Uterus (tissue), 4 donors: ENCODE results near the gene RPS3. TPM values are rescaled to one million over a fixed set of nuclear protein-coding genes. Genes with fewer than 3 reads are reported as not detected.

Source experiments
- DNase-seq, 2 donors: peaks; one replicate each; pipeline ENCODE4 v3.0.0-alpha.2; 2019 to 2020
- H3K27ac ChIP-seq, 2 donors: fragments of 200-600 bp; sonication (generic); 1 replicate in 1 of 2; 2 replicates in 1 of 2; pipeline ENCODE4 v1.5.1; 2016 to 2018
- H3K27me3 ChIP-seq, 2 donors: fragments of 200-600 bp; sonication (generic); one replicate each; pipeline ENCODE4 v1.5.1; 2018 to 2019; ENCODE audit warnings: control low read depth in 1 of 2
- H3K36me3 ChIP-seq, 2 donors: fragments of 200-600 bp; sonication (generic); one replicate each; pipeline ENCODE4 v1.5.1; 2019; ENCODE audit warnings: control low read depth in 1 of 2
- H3K4me1 ChIP-seq, 2 donors: fragments of 200-600 bp; sonication (generic); one replicate each; pipeline ENCODE4 v1.5.1; 2018 to 2019; ENCODE audit warnings: control low read depth in 1 of 2
- H3K4me3 ChIP-seq, 2 donors: fragments of 200-600 bp; sonication (generic); 1 replicate in 1 of 2; 2 replicates in 1 of 2; pipeline ENCODE4 v1.5.1; 2018 to 2019; ENCODE audit warnings: mild to moderate bottlenecking in 1 of 2
- H3K9me3 ChIP-seq, 2 donors: fragments of 200-600 bp; sonication (generic); one replicate each; pipeline ENCODE4 v1.5.1; 2019; ENCODE audit warnings: control low read depth in 1 of 2
- CTCF ChIP-seq, 4 experiments: fragments of 200-600 bp in 2 of 4; fragments of 450-650 bp in 2 of 4; sonication (generic) in 2 of 4; IDR thresholded peaks; one replicate each; pipeline ENCODE4 v1.5.1; 2016 to 2019; ENCODE audit warnings: antibody characterized with exemption in 4 of 4, mild to moderate bottlenecking in 2 of 4, moderate library complexity in 1 of 4
- POLR2A ChIP-seq, 2 donors: fragments of 450-650 bp; IDR thresholded peaks; one replicate each; pipeline ENCODE4 v1.6.1; 2016; ENCODE audit warnings: antibody characterized with exemption in 2 of 2, mild to moderate bottlenecking in 1 of 2, moderate library complexity in 1 of 2
- intact Hi-C: fragments of 100-400 bp; cut with DNase I; formaldehyde crosslinking; loops from one replicate; pipeline ENCODE4 v1.15.1; 2023; ENCODE audit warnings: low total_unique reads
- total RNA-seq, 4 donors: library from RNA; depleted of rRNA in 3 of 4; stranded (reverse); fragments of >200 nt in 3 of 4; gene quantifications; one replicate each; pipeline versions ENCODE4 v1.1.0 to v1.2.4, GENCODE V29; 2014 to 2023
- donor health status: DM: yes; HTN: yes; CAD: no.

The RPS3 gene
- total RNA-seq, 4 donors from 2014 or later = 1,322 to 4,168 (median 2,484) TPM

DNA sequence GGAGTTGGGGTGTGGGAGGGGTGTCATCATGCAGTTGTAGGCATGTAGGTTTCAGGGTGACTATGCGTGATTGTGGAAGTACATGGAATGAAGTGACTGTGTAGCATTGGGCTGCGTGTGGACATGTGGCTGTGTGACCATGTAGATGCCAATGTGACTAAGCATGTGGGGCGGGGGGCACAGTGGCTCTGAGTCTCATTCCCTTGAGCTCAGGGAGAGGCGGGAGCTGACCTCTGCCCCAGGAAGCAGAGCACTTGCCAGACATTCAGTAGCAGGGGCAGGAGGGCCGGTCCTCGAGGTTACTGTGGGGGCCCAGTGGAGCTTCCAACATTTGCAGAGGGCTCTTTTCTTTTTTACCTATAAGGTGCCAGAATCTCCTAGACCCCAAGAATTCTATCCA, 34.1 kb downstream of the RPS3 start:
- no peaks in the 10 kb centered on the region for H3K36me3 ChIP-seq

DNA sequence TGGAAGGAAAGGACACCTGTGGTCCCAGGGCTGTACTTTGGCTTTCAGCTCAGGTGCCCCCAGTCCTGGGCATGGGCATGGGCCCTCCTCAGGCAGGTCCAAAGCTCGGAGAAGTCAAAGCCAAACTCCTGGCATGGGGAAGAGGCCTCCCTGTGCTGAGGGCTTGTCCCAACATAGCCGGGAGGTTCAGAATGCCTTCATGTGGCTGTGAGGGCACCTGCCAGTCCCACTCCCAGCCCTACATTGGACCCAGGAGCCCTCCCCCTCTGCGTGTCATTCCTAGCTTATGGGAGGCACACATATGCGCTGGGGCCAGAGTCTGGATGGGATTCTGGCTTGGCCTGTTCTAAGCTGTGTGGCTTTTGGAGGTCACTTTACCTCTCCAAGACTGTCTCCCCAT, 34.7 kb downstream of the RPS3 start:
- no peaks in the 10 kb centered on the region for H3K36me3 ChIP-seq
- H3K4me3 ChIP-seq = no peak overlapping the region
- no peak for DNase-seq
- intact Hi-C loops = no loop called here
- H3K27me3 ChIP-seq = peaks cover 0 to 8% of the 10 kb centered on the region in 2 donors
- TF ChIP-seq POLR2A (IDR thresholded peaks at IDR 0.05) = no peak
- TF ChIP-seq CTCF (IDR thresholded peaks at IDR 0.05) = no peak
- H3K4me1 ChIP-seq = peaks cover 0 to 12% of the 10 kb centered on the region in 2 donors
- H3K9me3 ChIP-seq = no peaks in the 10 kb centered on the region
- H3K27ac ChIP-seq = no peak overlapping the region

More for the DNA sequence above, 34.1 kb downstream of the RPS3 start:
- no peaks in the 10 kb centered on the region for H3K9me3 ChIP-seq
- H3K4me1 ChIP-seq = peaks cover 0 to 12% of the 10 kb centered on the region in 2 donors
- peaks cover 0 to 11% of the 10 kb centered on the region in 2 donors for H3K27me3 ChIP-seq
- H3K4me3 ChIP-seq = no peak overlapping the region
- intact Hi-C loops = no loop called here
- no peak overlapping the region for H3K27ac ChIP-seq
- TF ChIP-seq POLR2A (IDR thresholded peaks at IDR 0.05) (no peak), CTCF (IDR thresholded peaks at IDR 0.05) (no peak)
- DNase-seq = no peak

GRCh38 chr11:75434886-75435570, 35.7 kb downstream of the RPS3 start:
- intact Hi-C loops = no loop called here
- H3K27me3 ChIP-seq = no peaks in the 10 kb centered on the region
- TF ChIP-seq POLR2A (IDR thresholded peaks at IDR 0.05) (no peak), CTCF (IDR thresholded peaks at IDR 0.05) (no peak)
- no peaks in the 10 kb centered on the region for H3K36me3 ChIP-seq
- H3K4me1 ChIP-seq = peaks cover 0 to 6% of the 10 kb centered on the region in 2 donors
- H3K27ac ChIP-seq = no peak overlapping the region
- H3K9me3 ChIP-seq = no peaks in the 10 kb centered on the region
- DNase-seq = no peak
- H3K4me3 ChIP-seq = no peak overlapping the region

- Histone ChIP-seq H3K36me3 (no peaks in the 10 kb centered on the region), H3K27me3 (no peaks in the 10 kb centered on the region), H3K27ac (no peak overlapping the region), H3K9me3 (no peaks in the 10 kb centered on the region), H3K4me1 (peaks cover 0 to 1% of the 10 kb centered on the region in 2 donors), H3K4me3 (no peak overlapping the region)
- TF ChIP-seq POLR2A (IDR thresholded peaks at IDR 0.05) = no peak
- no peak for TF ChIP-seq CTCF (IDR thresholded peaks at IDR 0.05)
- no peak for DNase-seq
- intact Hi-C loops = no loop called here
Observed at GRCh38 chr11:75435571-75435925, 36.2 kb downstream of the RPS3 start.

DNA sequence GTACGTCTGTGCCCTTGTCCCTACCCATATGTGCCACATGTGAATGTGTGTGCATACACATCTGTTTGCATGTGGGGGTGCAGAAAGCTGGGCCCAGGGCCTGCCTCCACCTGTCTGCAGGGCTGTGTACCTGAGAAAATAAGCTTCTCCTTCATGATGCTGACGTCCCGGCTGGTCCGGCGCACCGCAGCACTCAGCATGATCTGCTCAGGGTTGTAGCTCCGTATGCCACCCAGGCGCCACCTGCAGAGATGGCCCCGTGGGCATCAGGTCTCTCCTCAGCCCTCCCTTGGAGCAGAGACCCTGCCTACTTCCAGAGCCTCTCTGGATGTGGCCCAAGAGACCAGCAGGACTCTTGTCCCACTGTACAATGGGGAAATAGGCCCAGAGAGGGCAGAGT, 37.5 kb downstream of the RPS3 start:
- Histone ChIP-seq H3K36me3 (no peaks in the 10 kb centered on the region), H3K27ac (no peak overlapping the region), H3K4me3 (no peak overlapping the region), H3K4me1 (no peaks in the 10 kb centered on the region), H3K9me3 (no peaks in the 10 kb centered on the region), H3K27me3 (no peaks in the 10 kb centered on the region)
- intact Hi-C loops = no loop called here
- no peak for DNase-seq
- TF ChIP-seq CTCF (IDR thresholded peaks at IDR 0.05) (no peak), POLR2A (IDR thresholded peaks at IDR 0.05) (no peak)
